Measurements from ENCODE around the gene ZDHHC19.
"Not testable (repeated sequence)": the region's sequence is repeated elsewhere in the genome, so short reads cannot be mapped to it uniquely, and the experiment has no call there.

ZDHHC19 gene

GRCh38 chr3:196210673-196211556, at the start of gene ZDHHC19:
ZDHHC19 (minus strand) TSS chr3:196211400; CDS start chr3:196211315, 85 bp downstream.
- no peak within 1 kb of the TSS for H3K27ac ChIP-seq
- TF ChIP-seq ZFX (IDR thresholded peaks at IDR 0.05): no peak
- TF ChIP-seq, protein P1, sequence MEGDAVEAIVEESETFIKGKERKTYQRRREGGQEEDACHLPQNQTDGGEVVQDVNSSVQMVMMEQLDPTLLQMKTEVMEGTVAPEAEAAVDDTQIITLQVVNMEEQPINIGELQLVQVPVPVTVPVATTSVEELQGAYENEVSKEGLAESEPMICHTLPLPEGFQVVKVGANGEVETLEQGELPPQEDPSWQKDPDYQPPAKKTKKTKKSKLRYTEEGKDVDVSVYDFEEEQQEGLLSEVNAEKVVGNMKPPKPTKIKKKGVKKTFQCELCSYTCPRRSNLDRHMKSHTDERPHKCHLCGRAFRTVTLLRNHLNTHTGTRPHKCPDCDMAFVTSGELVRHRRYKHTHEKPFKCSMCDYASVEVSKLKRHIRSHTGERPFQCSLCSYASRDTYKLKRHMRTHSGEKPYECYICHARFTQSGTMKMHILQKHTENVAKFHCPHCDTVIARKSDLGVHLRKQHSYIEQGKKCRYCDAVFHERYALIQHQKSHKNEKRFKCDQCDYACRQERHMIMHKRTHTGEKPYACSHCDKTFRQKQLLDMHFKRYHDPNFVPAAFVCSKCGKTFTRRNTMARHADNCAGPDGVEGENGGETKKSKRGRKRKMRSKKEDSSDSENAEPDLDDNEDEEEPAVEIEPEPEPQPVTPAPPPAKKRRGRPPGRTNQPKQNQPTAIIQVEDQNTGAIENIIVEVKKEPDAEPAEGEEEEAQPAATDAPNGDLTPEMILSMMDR (conservative IDR thresholded peaks at IDR 0.05): no peak

DNA sequence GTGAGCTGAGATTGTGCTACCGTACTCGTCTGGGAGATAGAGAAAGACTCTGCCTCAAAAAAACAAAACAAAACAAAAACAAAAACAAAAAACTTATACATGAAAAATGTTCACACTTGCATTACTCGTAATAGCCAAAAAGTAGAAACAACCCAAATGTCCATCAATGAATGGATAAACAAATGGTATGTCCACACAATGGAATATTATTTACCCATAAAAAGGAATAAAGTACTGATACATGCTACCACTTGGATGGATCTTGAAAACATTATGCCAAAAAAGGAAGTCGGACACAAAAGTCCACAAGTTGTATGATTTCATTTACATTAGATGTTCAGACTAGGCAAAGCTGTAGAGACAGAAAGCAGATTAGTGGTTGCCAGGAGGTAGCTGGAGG, 49.6 kb upstream of the ZDHHC19 start:
- H3K27ac ChIP-seq: no peak overlapping the region
- TF ChIP-seq, protein P1 (conservative IDR thresholded peaks at IDR 0.05): no peak
- TF ChIP-seq ZFX (IDR thresholded peaks at IDR 0.05): no peak

GRCh38 chr3:196255776-196256175, 44.6 kb upstream of the ZDHHC19 start:
- no peak overlapping the region for H3K27ac ChIP-seq
- TF ChIP-seq ZFX (IDR thresholded peaks at IDR 0.05): no peak
- TF ChIP-seq, protein P1 (conservative IDR thresholded peaks at IDR 0.05): no peak

GRCh38 chr3:196254376-196255283, 43.4 kb upstream of the ZDHHC19 start:
- TF ChIP-seq, protein P1 (conservative IDR thresholded peaks at IDR 0.05): no peak
- no peak for TF ChIP-seq ZFX (IDR thresholded peaks at IDR 0.05)
- no peak overlapping the region for H3K27ac ChIP-seq

GRCh38 chr3:196251918-196252317, 40.7 kb upstream of the ZDHHC19 start:
- no peak overlapping the region for H3K27ac ChIP-seq
- TF ChIP-seq, protein P1 (conservative IDR thresholded peaks at IDR 0.05): no peak
- TF ChIP-seq ZFX (IDR thresholded peaks at IDR 0.05): no peak

DNA sequence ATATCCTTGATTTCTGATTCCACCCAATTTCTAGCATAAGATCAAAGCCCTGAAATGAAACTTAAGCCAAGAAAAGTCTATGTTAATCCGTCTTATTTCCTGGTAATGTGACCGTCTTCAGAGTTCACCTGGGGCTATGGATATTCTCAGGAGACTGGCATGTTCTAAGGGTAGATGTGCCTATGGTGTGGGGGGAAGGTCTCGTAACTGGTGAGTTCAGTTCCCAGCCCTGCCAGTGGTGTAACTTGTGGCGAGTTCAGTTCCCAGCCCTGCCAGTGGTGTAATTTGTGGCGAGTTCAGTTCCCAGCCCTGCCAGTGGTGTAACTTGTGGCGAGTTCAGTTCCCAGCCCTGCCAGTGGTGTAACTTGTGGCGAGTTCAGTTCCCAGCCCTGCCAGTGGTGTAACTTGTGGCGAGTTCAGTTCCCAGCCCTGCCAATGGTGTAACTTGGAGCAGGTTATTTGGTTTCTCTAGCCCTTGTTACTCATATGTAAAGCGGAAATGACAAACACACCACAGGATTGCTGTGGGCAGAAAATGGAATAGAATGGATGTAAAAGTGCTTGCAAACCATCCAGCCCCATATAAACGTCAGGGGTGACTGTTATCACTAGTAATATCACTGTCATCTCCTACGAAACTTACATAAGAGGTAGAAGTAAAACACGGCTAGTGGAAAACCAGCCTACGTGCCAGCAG, 35.6 kb upstream of the ZDHHC19 start:
- no peak overlapping the region for H3K27ac ChIP-seq
- TF ChIP-seq ZFX (IDR thresholded peaks at IDR 0.05): no peak
- TF ChIP-seq, protein P1 (conservative IDR thresholded peaks at IDR 0.05): no peak

DNA sequence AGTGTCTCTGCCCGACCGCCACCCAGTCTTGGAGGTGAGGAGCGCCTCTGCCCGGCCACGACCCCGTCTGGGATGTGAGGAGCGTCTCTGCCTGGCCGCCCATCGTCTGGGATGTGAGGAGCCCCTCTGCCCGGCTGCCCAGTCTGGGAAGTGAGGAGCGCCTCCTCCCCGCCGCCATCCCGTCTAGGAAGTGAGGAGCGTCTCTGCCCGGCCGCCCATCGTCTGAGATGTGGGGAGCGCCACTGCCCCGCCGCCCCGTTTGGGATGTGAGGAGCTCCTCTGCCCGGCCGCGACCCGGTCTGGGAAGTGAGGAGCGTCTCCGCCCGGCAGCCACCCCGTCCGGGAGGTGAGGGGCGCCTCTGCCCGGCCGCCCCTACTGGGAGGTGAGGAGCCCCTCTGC, 33.0 kb upstream of the ZDHHC19 start:
- H3K27ac ChIP-seq: not testable (repeated sequence)
